IPS-15b (cell line): ENCODE data around the gene TBC1D21.

Experiments used
- H3K27me3 ChIP-seq: one replicate; pipeline ENCODE4 v1.6.1; 2013; ENCODE audit warnings: low read length; ENCODE audit not compliant: control insufficient read depth, insufficient read depth
- H3K36me3 ChIP-seq: one replicate; pipeline ENCODE4 v1.6.1; 2013; ENCODE audit warnings: low read length; ENCODE audit not compliant: control insufficient read depth, insufficient read depth
- H3K4me1 ChIP-seq: one replicate; pipeline ENCODE4 v1.6.1; 2013; ENCODE audit warnings: mild to moderate bottlenecking, low read length; ENCODE audit not compliant: control insufficient read depth, insufficient read depth
- H3K4me3 ChIP-seq: one replicate; pipeline ENCODE4 v1.5.1; 2013; ENCODE audit warnings: low read depth, low read length
- H3K9ac ChIP-seq: one replicate; pipeline ENCODE4 v1.6.1; 2013; ENCODE audit warnings: low read depth, mild to moderate bottlenecking, low read length
- H3K9me3 ChIP-seq: one replicate; pipeline ENCODE4 v1.6.1; 2013; ENCODE audit warnings: mild to moderate bottlenecking, low read length; ENCODE audit not compliant: control insufficient read depth, insufficient read depth

The TBC1D21 gene

GRCh38 chr15:73873456-73873855 is at the start of gene TBC1D21:
TBC1D21 (plus strand) TSS chr15:73873564; CDS start chr15:73873710, 146 bp downstream.
- Histone ChIP-seq H3K9ac (no peak within 1 kb of the TSS), H3K36me3 (no peaks in the 10 kb centered on the region), H3K4me1 (no peaks in the 10 kb centered on the region), H3K27me3 (no peaks in the 10 kb centered on the region), H3K4me3 (no peak within 1 kb of the TSS), H3K9me3 (no peaks in the 10 kb centered on the region)

GRCh38 chr15:73826711-73827251 is 46.6 kb upstream of the TBC1D21 start:
- H3K36me3 ChIP-seq, result no peaks in the 10 kb centered on the region
- H3K9me3 ChIP-seq, result no peaks in the 10 kb centered on the region
- no peaks in the 10 kb centered on the region for H3K4me1 ChIP-seq
- H3K4me3 ChIP-seq, result no peak overlapping the region
- no peak overlapping the region for H3K9ac ChIP-seq
- no peaks in the 10 kb centered on the region for H3K27me3 ChIP-seq

GRCh38 chr15:73829523-73829922 is 43.8 kb upstream of the TBC1D21 start:
- Histone ChIP-seq H3K4me3 (no peak overlapping the region), H3K4me1 (no peaks in the 10 kb centered on the region), H3K36me3 (no peaks in the 10 kb centered on the region), H3K27me3 (no peaks in the 10 kb centered on the region), H3K9ac (no peak overlapping the region), H3K9me3 (no peaks in the 10 kb centered on the region)

- Histone ChIP-seq H3K4me3 (no peak overlapping the region), H3K27me3 (no peaks in the 10 kb centered on the region), H3K9me3 (no peaks in the 10 kb centered on the region), H3K4me1 (no peaks in the 10 kb centered on the region), H3K9ac (no peak overlapping the region), H3K36me3 (no peaks in the 10 kb centered on the region)
Observed at GRCh38 chr15:73832657-73833056, 40.7 kb upstream of the TBC1D21 start.

GRCh38 chr15:73836845-73837244 is 36.5 kb upstream of the TBC1D21 start:
- Histone ChIP-seq H3K9me3 (no peaks in the 10 kb centered on the region), H3K4me3 (no peak overlapping the region)

GRCh38 chr15:73838831-73839426 is 34.4 kb upstream of the TBC1D21 start:
- Histone ChIP-seq H3K36me3 (no peaks in the 10 kb centered on the region), H3K9ac (no peak overlapping the region), H3K4me3 (no peak overlapping the region), H3K4me1 (no peaks in the 10 kb centered on the region), H3K27me3 (no peaks in the 10 kb centered on the region), H3K9me3 (no peaks in the 10 kb centered on the region)

More at GRCh38 chr15:73836845-73837244, 36.5 kb upstream of the TBC1D21 start:
- Histone ChIP-seq H3K27me3 (no peaks in the 10 kb centered on the region), H3K9ac (no peak overlapping the region), H3K36me3 (no peaks in the 10 kb centered on the region), H3K4me1 (no peaks in the 10 kb centered on the region)

GRCh38 chr15:73839699-73840377 is 33.5 kb upstream of the TBC1D21 start:
- H3K9me3 ChIP-seq, result no peaks in the 10 kb centered on the region

GRCh38 chr15:73840771-73841170 is 32.6 kb upstream of the TBC1D21 start:
- H3K27me3 ChIP-seq, result no peaks in the 10 kb centered on the region

More at GRCh38 chr15:73839699-73840377, 33.5 kb upstream of the TBC1D21 start:
- no peaks in the 10 kb centered on the region for H3K36me3 ChIP-seq
- no peak overlapping the region for H3K9ac ChIP-seq
- no peak overlapping the region for H3K4me3 ChIP-seq
- H3K27me3 ChIP-seq, result no peaks in the 10 kb centered on the region
- peaks cover 3% of the 10 kb centered on the region for H3K4me1 ChIP-seq

GRCh38 chr15:73841756-73842725 is 31.3 kb upstream of the TBC1D21 start:
- H3K4me3 ChIP-seq, result no peak overlapping the region
- H3K9me3 ChIP-seq, result no peaks in the 10 kb centered on the region
- H3K4me1 ChIP-seq, result peaks cover 3% of the 10 kb centered on the region
- no peaks in the 10 kb centered on the region for H3K27me3 ChIP-seq
- no peak overlapping the region for H3K9ac ChIP-seq
- no peaks in the 10 kb centered on the region for H3K36me3 ChIP-seq

More at GRCh38 chr15:73840771-73841170, 32.6 kb upstream of the TBC1D21 start:
- H3K9me3 ChIP-seq, result no peaks in the 10 kb centered on the region
- no peak overlapping the region for H3K4me3 ChIP-seq
- H3K9ac ChIP-seq, result no peak overlapping the region
- H3K36me3 ChIP-seq, result no peaks in the 10 kb centered on the region
- H3K4me1 ChIP-seq, result peaks cover 3% of the 10 kb centered on the region

- H3K27me3 ChIP-seq, result no peaks in the 10 kb centered on the region
- peaks cover 3% of the 10 kb centered on the region for H3K4me1 ChIP-seq
- no peak overlapping the region for H3K9ac ChIP-seq
- H3K4me3 ChIP-seq, result no peak overlapping the region
- H3K9me3 ChIP-seq, result no peaks in the 10 kb centered on the region
- H3K36me3 ChIP-seq, result no peaks in the 10 kb centered on the region
Observed at GRCh38 chr15:73843787-73844186, 29.6 kb upstream of the TBC1D21 start.

- Histone ChIP-seq H3K36me3 (no peaks in the 10 kb centered on the region), H3K4me1 (peaks cover 3% of the 10 kb centered on the region), H3K9me3 (no peaks in the 10 kb centered on the region), H3K9ac (no peak overlapping the region), H3K4me3 (no peak overlapping the region), H3K27me3 (no peaks in the 10 kb centered on the region)
Observed at GRCh38 chr15:73844356-73844755, 29.0 kb upstream of the TBC1D21 start.
